HG03095 (cell line): ENCODE data around the gene SP2.

Source experiments
- ATAC-seq: cut with Tn5 transposase; IDR thresholded peaks from one replicate; pipeline ENCODE4 v1.9.1; 2021; ENCODE audit warnings: moderate library complexity; ENCODE audit not compliant: unreplicated experiment

Gene SP2

DNA sequence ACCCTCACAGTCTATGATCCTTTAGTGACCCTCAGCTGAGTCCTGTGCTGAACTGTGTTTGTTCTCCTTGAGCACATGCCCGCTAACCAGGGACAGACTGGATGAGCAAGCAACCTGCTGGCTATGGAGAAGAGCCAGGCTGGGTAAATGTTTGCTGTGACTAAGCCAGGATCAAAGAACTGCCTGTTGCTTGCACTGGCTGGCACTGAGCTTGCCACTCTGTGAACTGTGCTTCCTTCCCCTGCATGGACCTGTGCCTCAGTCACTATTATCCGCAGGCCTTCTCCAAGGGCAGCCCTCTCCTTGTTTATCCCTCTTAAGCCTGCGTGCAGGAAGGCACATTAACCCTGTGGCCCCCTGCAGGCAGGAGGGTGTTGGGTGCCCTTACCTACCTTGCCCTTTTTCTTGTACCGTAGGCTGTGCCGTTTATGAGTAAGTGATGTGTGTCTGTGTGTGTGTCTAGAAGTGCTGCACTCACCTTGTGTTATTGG lies 52.7 kb downstream of the SP2 start:
- no peak for ATAC-seq

DNA sequence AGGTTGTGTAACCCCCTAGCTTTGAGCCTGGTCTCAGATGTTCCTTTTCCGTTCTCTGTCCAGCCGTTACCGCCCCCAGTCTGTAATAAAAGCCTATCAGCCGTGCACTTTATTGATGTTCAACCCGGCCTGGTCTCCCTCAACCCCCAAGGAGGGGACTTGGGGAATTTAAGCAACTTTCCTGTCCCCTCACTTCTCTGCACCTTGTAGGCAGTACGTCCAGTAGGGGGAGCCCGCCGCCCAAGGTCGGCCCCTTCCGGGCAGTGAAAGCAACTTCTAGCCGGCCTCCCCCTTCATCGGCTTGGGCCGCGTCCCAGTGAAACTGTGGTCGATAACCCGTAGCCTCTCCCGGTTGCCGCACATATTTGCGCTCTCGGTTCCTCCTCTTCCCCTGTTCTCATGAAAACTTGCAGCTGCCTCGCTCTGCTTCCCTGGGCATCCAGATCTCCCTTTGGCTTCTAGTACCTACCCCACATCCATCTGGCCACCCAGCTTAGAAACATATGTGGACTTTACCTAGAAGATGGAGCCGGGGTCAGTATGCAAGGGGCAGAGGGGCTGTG lies 53.2 kb downstream of the SP2 start:
- peak; percentile 50 for ATAC-seq

DNA sequence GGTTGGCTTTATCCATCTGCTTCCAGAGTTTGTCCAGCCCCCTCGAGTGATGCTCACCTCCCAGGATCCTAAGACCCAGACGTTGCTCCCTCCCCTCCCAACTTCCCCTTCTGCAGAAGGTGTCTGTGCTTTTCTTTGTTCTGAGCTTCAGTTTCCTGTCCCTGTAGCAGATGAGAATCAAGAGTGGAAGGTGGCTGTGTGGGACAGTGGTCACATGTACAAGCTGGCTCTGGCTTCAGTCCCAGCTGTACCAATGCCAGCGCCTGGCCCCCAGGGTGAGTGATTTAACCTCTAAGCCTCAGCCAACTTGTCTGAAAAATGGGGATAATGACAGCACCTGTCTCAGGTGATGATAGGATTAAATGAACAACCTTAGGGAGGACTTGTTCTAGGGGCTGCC lies 53.9 kb downstream of the SP2 start:
- no peak for ATAC-seq

DNA sequence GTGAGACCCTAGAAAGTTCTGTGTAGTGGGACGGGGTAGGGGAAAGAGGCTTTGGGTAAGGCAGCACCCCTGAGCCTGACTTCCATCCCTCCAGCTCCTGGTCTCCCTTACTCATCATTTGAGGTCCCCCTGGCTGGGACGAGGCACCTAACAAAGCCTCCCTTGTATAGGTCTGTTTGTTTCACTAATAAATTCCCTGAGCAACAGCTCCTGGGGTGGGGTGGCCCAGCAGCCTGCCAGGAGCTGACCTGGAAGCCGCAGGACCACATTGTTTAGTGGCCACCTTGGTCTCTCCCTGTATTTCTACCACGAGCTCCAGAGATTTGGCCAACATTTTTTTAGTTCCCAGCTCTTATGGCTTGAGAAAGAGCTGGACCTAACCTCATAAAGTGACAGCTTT lies 54.4 kb downstream of the SP2 start:
- ATAC-seq: no peak

DNA sequence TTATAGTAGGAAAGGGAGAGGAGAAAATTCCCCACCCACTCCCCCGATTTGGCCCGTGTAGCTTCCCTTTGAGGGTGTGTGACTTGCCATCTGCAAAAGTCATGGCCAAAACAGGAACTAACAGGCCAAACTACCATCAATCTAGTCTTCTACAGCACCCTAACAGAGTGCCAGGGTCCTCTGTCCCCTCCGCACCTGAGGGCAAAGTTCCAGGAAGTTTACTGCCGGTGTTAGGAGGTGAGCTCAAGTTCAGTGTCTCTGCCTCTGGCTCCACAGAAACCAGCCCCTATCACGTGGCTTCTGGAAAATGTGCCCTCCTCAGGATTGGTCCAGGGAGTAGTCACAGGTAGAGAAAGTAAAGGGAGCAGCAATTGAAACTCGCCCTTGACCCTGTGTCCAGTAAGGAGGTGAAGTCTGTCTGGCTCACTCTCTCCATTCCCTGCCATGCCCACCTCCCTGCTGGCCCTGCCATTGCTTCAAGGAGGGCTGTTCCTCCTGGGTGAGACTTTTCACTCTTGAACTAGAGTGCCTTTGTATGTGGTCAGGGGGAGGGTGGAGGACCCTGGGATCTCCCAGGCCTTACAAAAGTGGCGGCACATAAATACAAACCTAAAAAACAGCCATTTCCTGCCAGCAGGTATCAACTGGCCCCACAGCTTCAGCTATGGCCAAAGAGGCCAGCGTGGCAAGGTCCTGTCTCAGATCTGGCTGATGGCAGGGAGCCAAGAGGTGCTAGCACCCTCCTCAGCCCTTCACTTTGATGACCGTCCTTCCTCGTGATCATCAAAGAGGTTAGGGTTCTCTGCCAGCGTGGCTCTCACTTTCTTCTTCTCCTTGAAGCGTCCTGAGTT lies 56.4 kb downstream of the SP2 start:
- no peak for ATAC-seq

DNA sequence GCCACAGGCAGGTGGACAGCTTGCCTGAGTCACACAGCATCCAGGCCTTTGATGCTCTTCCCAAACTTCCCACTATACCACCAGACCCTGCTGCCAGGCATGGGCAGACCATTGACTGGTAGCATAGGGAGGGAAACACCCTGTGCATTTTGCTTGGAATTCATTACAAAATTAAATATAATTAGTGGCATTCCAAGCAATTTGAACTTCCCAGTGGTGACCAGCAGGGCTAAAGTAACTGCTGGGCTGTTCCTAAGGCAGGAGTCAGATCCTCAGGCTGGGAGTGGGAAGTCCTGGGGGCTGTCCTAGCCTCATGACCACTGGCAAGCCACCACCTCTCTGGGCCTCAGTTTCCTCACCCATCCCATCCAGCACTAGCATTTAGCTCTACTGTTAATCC lies 57.9 kb downstream of the SP2 start:
- no peak for ATAC-seq

DNA sequence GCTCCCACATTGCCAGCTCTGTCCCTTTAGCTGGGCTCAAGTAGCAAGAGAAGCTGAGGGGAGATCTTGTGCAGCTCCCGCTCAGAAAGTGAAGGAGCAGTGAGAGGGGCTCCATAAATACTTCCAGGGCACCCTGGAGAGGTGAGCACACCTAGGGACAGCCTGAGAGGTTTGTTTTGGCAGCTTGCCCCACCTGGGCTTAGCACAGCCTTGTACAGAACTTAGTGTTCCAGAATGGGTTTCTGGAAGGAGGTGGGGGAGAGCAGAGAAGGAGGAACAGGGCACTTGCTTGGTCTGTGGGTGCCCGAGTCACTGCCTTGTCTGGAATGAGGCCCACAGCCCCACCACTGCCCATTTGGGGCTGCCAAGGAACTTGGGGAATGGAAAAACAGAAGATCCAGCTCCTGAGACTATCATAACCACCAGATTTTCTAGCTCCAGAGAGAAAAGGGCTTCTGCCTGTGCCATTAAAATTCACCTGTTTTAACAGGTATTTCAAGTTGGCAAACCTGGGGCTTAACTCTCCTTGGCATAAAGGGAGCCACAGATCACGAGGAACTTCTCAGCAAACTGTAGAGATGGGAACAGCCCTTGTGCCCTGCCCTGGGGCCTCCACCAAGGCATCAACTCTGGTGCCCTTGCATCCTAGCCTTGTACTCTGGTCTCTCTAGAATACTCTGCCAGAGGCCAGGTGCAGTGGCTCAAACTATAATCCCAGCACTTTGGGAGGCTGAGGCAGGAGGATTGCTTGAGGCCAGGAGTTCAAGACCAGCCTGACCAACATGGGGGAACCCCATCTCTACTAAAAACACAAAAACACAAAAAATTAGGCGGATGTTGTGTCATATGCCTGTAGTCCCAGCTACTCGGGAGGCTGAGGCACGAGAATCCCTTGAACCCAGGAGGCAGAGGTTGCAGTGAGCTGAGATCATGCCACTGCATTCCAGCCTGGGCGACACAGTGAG lies 59.7 kb downstream of the SP2 start:
- ATAC-seq: no peak

DNA sequence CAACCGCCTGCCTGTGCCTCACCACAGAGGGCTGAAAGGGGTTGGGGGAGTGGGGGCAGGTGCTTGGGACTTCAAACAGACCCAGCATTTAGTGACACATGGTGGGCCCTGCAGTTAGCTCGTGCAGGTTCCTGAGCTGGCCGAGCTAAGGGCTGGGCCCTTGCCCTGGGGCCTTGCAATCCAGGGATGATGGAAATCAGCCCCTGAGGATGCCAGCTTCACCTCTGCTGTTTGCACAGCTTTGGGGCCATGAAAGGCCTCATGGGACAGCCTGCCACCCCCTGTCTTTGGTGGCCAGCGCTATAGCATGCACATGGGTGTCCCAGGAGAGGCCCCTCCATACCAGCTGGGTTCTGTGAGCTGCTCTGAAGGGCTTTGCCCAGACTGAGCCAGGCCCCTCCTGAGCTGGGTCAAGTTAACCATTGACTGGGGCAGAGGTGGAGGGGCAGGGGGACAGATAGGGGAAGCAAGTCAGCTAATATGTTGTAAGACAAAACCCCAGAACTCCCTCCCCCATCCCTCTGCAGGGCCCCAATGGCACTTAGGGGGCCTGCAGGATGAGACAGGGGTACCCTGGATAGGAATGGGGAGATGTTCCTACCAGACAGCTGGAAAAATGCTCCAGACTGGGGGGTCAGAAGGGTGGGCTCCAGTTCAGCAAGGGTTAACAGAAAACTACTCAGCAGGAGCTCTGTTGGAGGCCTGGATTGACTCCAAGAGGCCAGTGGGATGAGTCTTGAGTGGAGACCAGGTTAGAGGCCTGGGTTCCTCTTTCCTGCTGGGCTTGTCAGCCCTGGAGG lies 61.0 kb downstream of the SP2 start:
- no peak for ATAC-seq

DNA sequence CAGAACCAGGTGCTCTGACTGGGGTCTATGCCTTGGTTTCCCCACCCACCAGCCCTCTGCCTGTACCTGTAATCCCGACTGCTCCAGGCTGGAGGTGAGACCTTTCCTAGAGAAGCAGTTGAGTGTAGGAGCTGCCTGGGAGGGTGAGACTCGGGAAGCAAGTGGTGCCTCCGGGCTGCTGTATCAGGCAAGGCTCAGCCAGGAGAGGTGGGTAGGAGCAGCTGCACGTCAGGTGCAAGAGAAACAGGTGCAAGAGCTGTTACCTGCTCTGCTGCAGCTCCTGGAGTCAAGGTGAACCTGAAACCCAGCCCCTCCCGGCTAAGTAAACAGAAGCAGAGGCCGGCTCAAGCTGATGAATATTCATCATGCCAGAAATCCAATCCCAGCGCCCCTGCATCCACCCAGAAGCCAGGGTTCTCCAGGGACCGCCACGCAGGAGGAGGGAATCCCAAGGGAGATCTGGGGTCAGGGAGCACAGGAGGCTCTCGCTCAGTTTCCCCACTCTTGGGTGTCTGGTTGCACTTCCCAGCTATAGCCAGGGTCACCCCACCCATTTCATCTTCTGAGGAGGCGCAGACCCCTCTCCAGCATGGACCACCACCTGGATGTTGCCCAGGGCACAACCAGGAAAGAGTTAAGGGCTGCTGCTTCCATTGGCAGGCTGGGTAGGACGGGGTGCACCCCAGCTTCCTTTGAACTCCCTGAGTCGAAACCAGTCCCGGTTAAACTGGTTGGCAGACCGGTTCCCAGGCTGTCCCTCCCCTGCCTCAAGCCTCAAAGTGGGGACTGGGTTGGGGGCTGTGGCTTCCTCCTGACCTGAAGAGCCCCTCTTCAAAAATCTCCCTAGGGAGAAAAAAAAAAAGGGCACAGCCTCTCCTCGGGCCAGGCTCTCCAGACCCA lies 61.8 kb downstream of the SP2 start, which contains the start of gene PRR15L:
Gene PRR15L (minus strand): TSS at position 293 of the 900 bp plus-strand sequence. CDS start 4,649 bp downstream, outside the sequence.
- ATAC-seq: no peak

DNA sequence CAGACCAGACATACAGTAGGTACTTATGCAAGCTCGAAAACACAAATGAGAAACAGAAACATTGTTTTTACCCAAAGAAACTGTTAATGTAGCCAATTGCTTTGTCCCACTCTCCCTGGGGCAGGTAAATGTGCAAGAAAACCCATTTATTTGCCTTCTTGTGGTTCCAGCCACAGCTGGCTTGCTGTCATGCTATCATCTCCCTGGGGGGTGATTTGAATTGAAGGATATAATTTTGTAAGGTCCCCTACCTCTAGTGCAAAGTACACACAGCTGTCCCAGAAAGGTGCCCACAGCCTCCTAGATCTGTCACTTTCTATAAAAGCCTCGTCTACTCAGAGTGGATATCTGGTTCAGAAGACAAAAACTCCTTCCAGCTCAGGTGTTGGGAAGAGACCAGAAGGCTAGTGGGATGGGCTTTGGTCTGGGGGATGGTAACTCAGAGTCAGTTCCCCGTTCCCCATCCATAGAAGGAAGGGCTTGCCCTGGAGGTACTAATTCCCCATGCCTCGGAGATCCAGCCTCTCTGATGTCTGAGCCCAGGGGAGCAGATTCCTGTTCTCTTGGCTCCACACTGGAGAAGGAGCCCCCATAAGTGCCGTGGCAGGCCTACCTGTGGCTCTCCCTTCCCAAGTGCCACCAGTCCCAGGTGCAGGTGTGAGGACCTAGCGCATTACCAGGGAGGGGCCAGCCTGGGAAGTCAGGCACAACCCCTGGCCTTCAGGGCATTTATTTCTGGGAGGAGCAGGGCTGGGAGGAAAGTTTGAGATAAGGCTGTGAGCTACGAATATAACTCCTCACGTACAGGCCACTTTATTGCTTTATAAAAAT lies 64.0 kb downstream of the SP2 start:
- no peak for ATAC-seq

DNA sequence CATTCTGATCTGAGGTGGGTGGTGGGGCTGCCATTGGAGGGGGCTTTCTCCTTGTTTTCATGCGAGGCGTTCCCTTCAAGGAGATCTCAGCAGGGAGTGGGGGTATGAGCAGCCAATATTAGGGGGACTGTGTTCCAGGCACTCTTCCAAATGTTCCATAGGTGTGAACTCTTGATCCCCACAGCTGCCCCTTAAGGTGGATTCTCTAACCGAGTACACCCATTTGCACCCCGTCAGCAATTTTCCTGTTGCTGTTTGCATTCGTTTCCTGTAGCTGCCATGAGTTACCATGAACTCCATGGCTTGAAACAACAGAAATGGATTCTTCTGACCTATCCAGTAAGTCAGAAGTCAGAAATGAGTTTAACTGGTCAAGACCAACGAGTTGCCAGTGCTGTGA lies 65.4 kb downstream of the SP2 start:
- ATAC-seq: no peak

DNA sequence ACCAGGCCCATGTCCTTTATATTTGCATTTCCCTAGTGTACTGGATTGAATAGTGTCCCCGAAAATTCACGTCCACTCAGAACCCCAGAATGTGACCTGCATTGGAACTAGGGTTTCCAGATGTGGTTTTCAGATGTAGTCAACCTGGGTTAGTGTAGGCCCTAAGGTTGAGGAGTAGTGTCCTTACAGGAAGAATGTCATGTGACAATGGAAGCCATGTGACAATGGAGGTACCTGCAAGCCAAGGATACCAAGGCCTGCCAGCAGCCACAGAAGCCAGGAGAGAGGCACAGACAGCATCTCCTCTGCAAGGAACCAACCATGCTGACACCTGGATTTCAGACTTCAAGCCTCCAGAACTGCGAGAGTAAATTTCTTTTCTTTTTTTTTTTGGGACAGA lies 66.9 kb downstream of the SP2 start:
- ATAC-seq: no peak

DNA sequence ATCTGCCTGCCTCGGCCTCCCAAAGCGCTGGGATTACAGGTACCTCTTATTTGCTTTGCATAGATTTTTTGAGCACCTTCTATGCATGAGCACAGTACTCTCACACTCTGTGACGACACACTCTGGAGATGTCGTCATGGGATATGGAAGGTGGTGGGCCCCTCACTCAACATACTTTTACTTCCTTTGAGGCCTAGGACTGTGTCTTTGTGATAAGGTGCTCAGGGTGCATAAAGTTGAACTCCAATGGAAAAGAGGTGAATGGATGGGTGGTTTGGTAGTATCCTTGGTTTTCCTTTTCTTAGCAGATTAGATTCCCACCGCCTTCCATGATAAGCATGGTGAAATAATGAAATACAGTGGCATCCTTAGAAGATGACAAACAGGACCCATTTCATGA lies 68.8 kb downstream of the SP2 start:
- ATAC-seq: no peak

DNA sequence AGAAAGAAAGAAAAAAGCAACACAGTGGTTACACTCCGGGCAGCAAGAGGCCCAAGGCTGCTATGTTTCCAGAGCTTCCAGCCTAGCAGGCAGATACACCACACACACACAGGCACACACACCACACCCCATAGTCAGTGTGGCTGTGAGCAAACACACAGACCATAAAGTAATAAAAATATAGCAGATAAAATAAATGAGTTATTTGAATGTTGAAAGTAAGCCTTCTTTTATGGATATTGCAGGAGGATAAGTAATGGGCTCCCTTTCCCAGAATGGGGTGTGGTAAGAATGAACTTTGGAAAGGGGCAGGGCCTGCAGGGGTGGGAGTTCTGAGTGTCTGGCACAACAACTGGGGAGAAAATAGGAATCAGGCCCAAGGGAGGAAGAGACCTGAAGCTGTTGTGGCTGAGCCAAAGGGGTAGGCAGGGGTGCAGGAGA lies 70.1 kb downstream of the SP2 start:
- ATAC-seq: no peak

DNA sequence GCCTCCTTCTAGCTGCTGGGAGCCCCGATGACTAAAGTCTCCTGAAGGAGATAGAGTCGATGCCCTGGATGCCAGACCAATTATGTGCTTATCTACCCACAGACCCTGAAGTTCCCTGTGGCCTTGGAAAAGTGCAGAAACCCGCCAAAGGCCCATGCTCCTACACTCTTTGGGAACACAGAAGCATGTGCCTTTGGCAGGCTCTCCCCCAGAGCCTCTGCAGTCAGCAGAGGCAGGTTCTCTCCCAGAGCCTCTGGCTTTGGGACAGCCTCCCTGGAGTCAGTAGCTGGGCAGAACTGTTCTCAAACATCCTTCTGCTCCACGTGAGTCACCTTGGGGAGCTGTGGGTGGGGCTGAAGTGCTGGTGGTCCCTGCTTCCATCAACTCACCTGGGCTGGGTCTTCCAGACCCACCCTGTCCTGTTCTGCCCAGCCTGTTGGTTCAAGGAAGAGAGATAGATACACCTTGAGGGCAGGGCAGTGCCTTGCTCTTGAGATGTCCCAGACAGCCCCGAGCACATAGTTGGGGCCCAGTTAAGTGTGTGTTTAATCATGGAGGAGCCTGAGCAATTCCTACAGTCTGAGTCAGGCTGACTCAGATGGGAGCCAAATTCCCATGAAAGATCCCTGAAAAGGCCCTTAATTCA lies 71.7 kb downstream of the SP2 start:
- no peak for ATAC-seq

DNA sequence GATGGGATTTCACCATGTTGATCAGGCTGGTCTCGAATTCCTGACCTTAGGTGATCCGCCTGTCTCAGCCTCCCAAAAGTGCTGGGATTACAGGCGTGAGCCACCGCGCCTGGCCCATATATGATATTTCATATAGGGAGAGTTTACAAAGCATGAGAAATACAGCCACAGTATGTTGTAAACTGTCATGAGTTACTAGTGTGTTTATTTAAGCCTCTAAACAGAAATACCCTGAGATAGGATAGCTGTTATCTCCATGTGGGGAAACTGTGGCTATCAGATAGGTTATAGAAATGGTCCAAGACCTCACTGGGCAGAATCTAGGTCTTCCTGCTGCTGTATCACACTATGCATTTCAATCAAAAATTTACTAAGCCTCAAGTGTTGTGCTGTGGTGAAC lies 72.8 kb downstream of the SP2 start:
- ATAC-seq: no peak

DNA sequence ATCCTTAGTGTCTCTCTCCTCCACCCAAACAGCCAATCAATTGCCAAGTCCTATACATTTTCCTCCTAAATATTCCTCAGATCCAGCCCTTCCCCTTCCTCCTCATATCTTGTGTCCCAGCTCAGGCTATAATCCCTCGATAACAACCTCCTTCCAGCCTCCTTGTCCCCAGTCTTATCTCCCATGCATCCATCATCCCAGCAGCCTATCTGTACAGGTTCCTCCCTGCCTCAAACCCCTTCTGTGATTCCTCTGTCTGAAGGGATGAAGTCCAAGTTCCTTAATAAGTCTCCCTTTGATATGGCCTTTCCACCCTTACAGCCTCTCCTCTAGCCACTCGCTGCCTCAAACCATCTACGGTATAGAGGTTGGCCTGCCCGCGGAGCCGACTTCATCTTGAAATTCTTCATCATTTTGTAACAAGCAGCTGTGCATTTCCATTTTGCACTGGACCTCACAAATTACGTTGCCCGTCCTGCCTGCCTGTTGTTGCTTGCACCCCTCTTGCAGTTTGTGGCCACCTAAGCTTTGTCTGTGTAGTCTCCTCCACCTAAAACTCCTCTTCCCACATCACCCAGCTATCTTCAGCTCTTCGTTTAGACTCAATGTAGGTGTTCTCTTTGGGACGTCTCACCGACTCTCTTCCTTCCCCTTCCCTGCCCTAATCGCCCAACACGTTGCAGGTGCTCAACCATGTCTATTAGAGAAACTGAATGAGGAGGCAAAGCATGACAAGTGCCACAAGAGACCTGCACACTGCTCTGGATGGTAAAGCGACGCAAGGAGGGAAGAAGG lies 74.1 kb downstream of the SP2 start:
- ATAC-seq: no peak
